HepG2 (cell line): Measurements from ENCODE around the gene MILR1. TPM values are rescaled to one million over a fixed set of nuclear protein-coding genes. Genes with fewer than 3 reads are reported as not detected.
A peak's percentile ranks its signal among the peaks of the same experiment; 100 is the strongest.

ENCODE experiments used
- CBX1 ChIP-seq: IDR thresholded peaks from one replicate; pipeline ENCODE4 v1.6.1; 2016; ENCODE audit warnings: antibody characterized with exemption, low read depth
- HMGXB3 ChIP-seq: sonication (generic); formaldehyde crosslinking; IDR thresholded peaks from 2 replicates; pipeline ENCODE4 v1.4.0; 2020; ENCODE audit warnings: missing genetic modification reagents, borderline replicate concordance
- HNF4A ChIP-seq: sonication (generic); formaldehyde crosslinking; IDR thresholded peaks from 2 replicates; pipeline ENCODE4 v1.4.0; 2020; ENCODE audit warnings: missing genetic modification reagents
- HOXA3 ChIP-seq: sonication (generic); formaldehyde crosslinking; IDR thresholded peaks from 2 replicates; pipeline ENCODE4 v1.5.0; 2020; ENCODE audit warnings: missing genetic modification reagents
- MED13 ChIP-seq: sonication (generic); formaldehyde crosslinking; IDR thresholded peaks from 2 replicates; pipeline ENCODE4 v1.5.0; 2020; ENCODE audit warnings: missing genetic modification reagents
- MNT ChIP-seq: fragments of 450-650 bp; IDR thresholded peaks from 2 replicates; pipeline ENCODE4 v1.6.1; 2016
- MXD1 ChIP-seq: sonication (generic); formaldehyde crosslinking; IDR thresholded peaks from 2 replicates; pipeline ENCODE4 v1.4.0; 2020; ENCODE audit warnings: mild to moderate bottlenecking, missing genetic modification reagents
- MYPOP ChIP-seq: sonication (generic); formaldehyde crosslinking; IDR thresholded peaks from 2 replicates; pipeline ENCODE4 v1.8.1; 2023; ENCODE audit warnings: mild to moderate bottlenecking, moderate library complexity, missing genetic modification reagents
- ONECUT2 ChIP-seq: sonication (generic); formaldehyde crosslinking; IDR thresholded peaks from 2 replicates; pipeline ENCODE4 v1.4.0; 2020; ENCODE audit warnings: missing genetic modification reagents
- PHF5A ChIP-seq: IDR thresholded peaks from one replicate; pipeline ENCODE4 v1.6.1; 2018; ENCODE audit warnings: low read depth, missing genetic modification reagents; ENCODE audit not compliant: unreplicated experiment
- RFXAP ChIP-seq: sonication (generic); formaldehyde crosslinking; IDR thresholded peaks from 2 replicates; pipeline ENCODE4 v1.4.0; 2020; ENCODE audit warnings: missing genetic modification reagents, borderline replicate concordance
- SRY ChIP-seq: sonication (generic); formaldehyde crosslinking; IDR thresholded peaks from 2 replicates; pipeline ENCODE4 v1.8.0; 2022; ENCODE audit warnings: mild to moderate bottlenecking, missing genetic modification reagents
- YEATS4 ChIP-seq: sonication (generic); formaldehyde crosslinking; IDR thresholded peaks from 2 replicates; pipeline ENCODE4 v1.4.0; 2020; ENCODE audit warnings: missing genetic modification reagents, borderline replicate concordance
- ZBTB8A ChIP-seq: sonication (generic); formaldehyde crosslinking; IDR thresholded peaks from 2 replicates; pipeline ENCODE4 v1.4.0; 2020; ENCODE audit warnings: mild to moderate bottlenecking, low read depth, missing genetic modification reagents, borderline replicate concordance
- ZFP91 ChIP-seq: sonication (generic); formaldehyde crosslinking; IDR thresholded peaks from 2 replicates; pipeline ENCODE4 v1.9.0; 2022; ENCODE audit warnings: missing genetic modification reagents, mild to moderate bottlenecking, borderline replicate concordance
- ZNF205 ChIP-seq: IDR thresholded peaks from 2 replicates; pipeline ENCODE4 v1.6.1; 2018; ENCODE audit warnings: missing biosample characterization, missing genetic modification reagents
- ZNF234 ChIP-seq: sonication (generic); formaldehyde crosslinking; conservative IDR thresholded peaks from 2 replicates; pipeline ENCODE4 v1.5.1; 2020; ENCODE audit warnings: mild to moderate bottlenecking, missing genetic modification reagents
- ZNF724P ChIP-seq: sonication (generic); formaldehyde crosslinking; IDR thresholded peaks from 2 replicates; pipeline ENCODE4 v1.8.0; 2022; ENCODE audit warnings: missing genetic modification reagents, borderline replicate concordance
- ZNF75D ChIP-seq: sonication (generic); formaldehyde crosslinking; IDR thresholded peaks from 2 replicates; pipeline ENCODE4 v1.8.1; 2023; ENCODE audit warnings: missing genetic modification reagents, mild to moderate bottlenecking, borderline replicate concordance
- ZNF788 ChIP-seq: sonication (generic); formaldehyde crosslinking; IDR thresholded peaks from 2 replicates; pipeline ENCODE4 v1.5.0; 2020; ENCODE audit warnings: mild to moderate bottlenecking, missing genetic modification reagents, borderline replicate concordance
- polyA plus RNA-seq, 8 experiments: library from polyadenylated mRNA; depleted of rRNA in 3 of 8; stranded (reverse) in 7 of 8; unstranded in 1 of 8; fragments of >200 nt; fragmentation: Illumina TruSeq in 4 of 8; extraction: Trizol in 4 of 8; gene quantifications; 2 replicates each; pipeline versions ENCODE4 v1.2.1 to v1.2.3, GENCODE V29; 2011 to 2016; ENCODE audit warnings: low read depth in 4 of 8, missing spikeins in 1 of 8, mixed read lengths in 1 of 8; ENCODE audit not compliant: insufficient read depth in 1 of 8
- total RNA-seq, 5 experiments: library from RNA; depleted of rRNA; stranded (reverse); fragments of >200 nt; fragmentation: Illumina TruSeq; extraction: Trizol; gene quantifications; 2 replicates each; pipeline ENCODE4 v1.2.3, GENCODE V29; 2016; ENCODE audit warnings: low read depth in 1 of 5

Gene MILR1
- total and polyA plus RNA-seq, 2 of the 13 experiments (the other 11 are each of a cell fraction or from before 2014, with no cell fraction given), result 0.27 to 1.7 TPM

- TF ChIP-seq MYPOP (CRISPR knock-in tag), result no peak; the same call in 1 of the 2 replicates
- TF ChIP-seq ZNF75D (CRISPR knock-in tag), result 0 out of 2 replicates have a peak, but pooled peaks have one; percentile 20
- TF ChIP-seq ZNF788 (CRISPR knock-in tag), result no peak; the same call in 1 of the 2 replicates
- peak; percentile 98 for TF ChIP-seq HOXA3 (CRISPR knock-in tag)
- TF ChIP-seq MNT, result peak; percentile 12; the same call in 1 of the 2 replicates
- TF ChIP-seq ZNF205, result 0 out of 2 replicates have a peak, but pooled peaks have one; percentile 61
- no peak; the same call in none of the 2 replicates for TF ChIP-seq SRY (CRISPR knock-in tag)
- no peak for TF ChIP-seq ONECUT2 (CRISPR knock-in tag)
- peak; percentile 80; the same call in 1 of the 2 replicates for TF ChIP-seq MED13
- TF ChIP-seq CBX1, result no peak
- TF ChIP-seq HNF4A, result no peak
- TF ChIP-seq ZNF234 (CRISPR knock-in tag), result peak; percentile 23; the same call in 1 of the 2 replicates
- no peak for TF ChIP-seq ZNF724P (CRISPR knock-in tag)
- no peak for TF ChIP-seq RFXAP (CRISPR knock-in tag)
- TF ChIP-seq ZFP91, result peak; percentile 31; the same call in 1 of the 2 replicates
- no peak for TF ChIP-seq ZBTB8A (CRISPR knock-in tag)
- TF ChIP-seq HMGXB3 (CRISPR knock-in tag), result no peak
- TF ChIP-seq MXD1 (CRISPR knock-in tag), result peak; percentile 71; the same call in 1 of the 2 replicates
- TF ChIP-seq YEATS4 (CRISPR knock-in tag), result peak; percentile 93
- peak; percentile 13 for TF ChIP-seq PHF5A (CRISPR knock-in tag)
Measured at GRCh38 chr17:64505340-64506200, 56.7 kb downstream of the MILR1 start (continued).
